IPS-20b (cell line): ENCODE data around the gene DEPDC1.

Experiments
- H3K27ac ChIP-seq: one replicate; pipeline ENCODE4 v1.5.1; 2013; ENCODE audit warnings: low read length
- H3K27me3 ChIP-seq: 2 replicates; pipeline ENCODE4 v1.6.1; 2013; ENCODE audit warnings: mild to moderate bottlenecking, low read length, inconsistent platforms; ENCODE audit not compliant: insufficient read depth
- H3K36me3 ChIP-seq: 2 replicates; pipeline ENCODE4 v1.6.1; 2013; ENCODE audit warnings: low read depth, mild to moderate bottlenecking, inconsistent platforms, low read length, moderate library complexity; ENCODE audit not compliant: insufficient read depth
- H3K4me1 ChIP-seq: 2 replicates; pipeline ENCODE4 v1.6.1; 2013; ENCODE audit warnings: mild to moderate bottlenecking, control low read depth, inconsistent platforms, low read length, moderate library complexity; ENCODE audit not compliant: insufficient read depth
- H3K4me3 ChIP-seq: 2 replicates; pipeline ENCODE4 v1.5.1; 2013; ENCODE audit warnings: mild to moderate bottlenecking, low read length, inconsistent platforms
- H3K9ac ChIP-seq: 2 replicates; pipeline ENCODE4 v1.6.1; 2013; ENCODE audit warnings: low read depth, mild to moderate bottlenecking, inconsistent platforms, low read length, moderate library complexity
- H3K9me3 ChIP-seq: 2 replicates; pipeline ENCODE4 v1.6.1; 2013; ENCODE audit warnings: mild to moderate bottlenecking, low read depth, low read length, inconsistent platforms; ENCODE audit not compliant: insufficient read depth

The DEPDC1 gene, protein sequence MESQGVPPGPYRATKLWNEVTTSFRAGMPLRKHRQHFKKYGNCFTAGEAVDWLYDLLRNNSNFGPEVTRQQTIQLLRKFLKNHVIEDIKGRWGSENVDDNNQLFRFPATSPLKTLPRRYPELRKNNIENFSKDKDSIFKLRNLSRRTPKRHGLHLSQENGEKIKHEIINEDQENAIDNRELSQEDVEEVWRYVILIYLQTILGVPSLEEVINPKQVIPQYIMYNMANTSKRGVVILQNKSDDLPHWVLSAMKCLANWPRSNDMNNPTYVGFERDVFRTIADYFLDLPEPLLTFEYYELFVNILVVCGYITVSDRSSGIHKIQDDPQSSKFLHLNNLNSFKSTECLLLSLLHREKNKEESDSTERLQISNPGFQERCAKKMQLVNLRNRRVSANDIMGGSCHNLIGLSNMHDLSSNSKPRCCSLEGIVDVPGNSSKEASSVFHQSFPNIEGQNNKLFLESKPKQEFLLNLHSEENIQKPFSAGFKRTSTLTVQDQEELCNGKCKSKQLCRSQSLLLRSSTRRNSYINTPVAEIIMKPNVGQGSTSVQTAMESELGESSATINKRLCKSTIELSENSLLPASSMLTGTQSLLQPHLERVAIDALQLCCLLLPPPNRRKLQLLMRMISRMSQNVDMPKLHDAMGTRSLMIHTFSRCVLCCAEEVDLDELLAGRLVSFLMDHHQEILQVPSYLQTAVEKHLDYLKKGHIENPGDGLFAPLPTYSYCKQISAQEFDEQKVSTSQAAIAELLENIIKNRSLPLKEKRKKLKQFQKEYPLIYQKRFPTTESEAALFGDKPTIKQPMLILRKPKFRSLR

GRCh38 chr1:68496680-68497357, at the start of gene DEPDC1:
DEPDC1 (minus strand) TSS chr1:68497082; CDS start chr1:68496999, 83 bp downstream.
- Histone ChIP-seq H3K27me3 (no peaks in the 10 kb centered on the region), H3K36me3 (peaks cover 27% of the 10 kb centered on the region), H3K9ac (peak within 1 kb of the TSS; percentile 99), H3K4me3 (peak within 1 kb of the TSS; percentile 90), H3K4me1 (peaks cover 6% of the 10 kb centered on the region; the same call in 1 of the 2 replicates), H3K9me3 (no peaks in the 10 kb centered on the region), H3K27ac (peak within 1 kb of the TSS; percentile 88)

DNA sequence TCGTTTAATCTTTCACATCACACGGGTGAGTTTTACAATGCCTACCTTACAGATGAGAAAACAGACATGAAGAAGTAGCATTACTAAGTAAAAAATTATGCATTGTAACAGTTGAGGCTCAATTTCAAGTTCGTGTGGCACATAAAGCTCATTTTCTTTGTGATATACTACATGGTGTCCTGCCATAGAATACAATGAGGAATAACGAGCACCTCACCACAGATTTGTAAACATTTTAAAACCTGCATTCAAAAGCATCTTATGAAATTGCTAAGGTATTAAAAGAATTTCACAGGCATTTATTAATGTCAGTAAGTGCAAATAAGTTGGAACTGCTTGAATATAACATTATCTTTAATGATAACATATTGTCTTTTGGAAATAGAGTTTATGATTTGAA, 47.8 kb upstream of the DEPDC1 start:
- H3K4me3 ChIP-seq, result no peak overlapping the region
- no peak overlapping the region for H3K27ac ChIP-seq
- H3K9me3 ChIP-seq, result no peaks in the 10 kb centered on the region
- H3K4me1 ChIP-seq, result no peaks in the 10 kb centered on the region
- H3K9ac ChIP-seq, result no peak overlapping the region
- no peaks in the 10 kb centered on the region for H3K27me3 ChIP-seq
- H3K36me3 ChIP-seq, result no peaks in the 10 kb centered on the region

DNA sequence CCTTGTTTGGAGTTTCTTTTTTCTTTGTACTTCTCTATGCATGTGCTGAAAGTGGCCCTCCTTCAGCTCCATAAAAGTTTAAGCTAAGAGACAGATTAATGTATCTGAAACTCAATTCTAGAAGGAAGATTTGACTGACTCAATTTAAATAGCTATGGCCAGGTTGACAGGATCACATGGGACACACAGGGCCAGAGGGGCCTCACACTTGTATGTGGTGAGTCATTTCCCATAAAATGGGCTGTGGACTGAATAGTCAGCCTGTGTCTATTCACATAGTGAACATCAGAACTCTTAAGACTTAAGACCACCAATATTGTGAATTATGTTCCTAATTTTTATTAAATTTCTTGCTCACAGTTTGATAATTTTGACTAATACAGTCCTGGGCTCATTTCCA, 45.7 kb upstream of the DEPDC1 start:
- Histone ChIP-seq H3K36me3 (no peaks in the 10 kb centered on the region), H3K9ac (no peak overlapping the region), H3K4me3 (no peak overlapping the region), H3K9me3 (no peaks in the 10 kb centered on the region), H3K27me3 (no peaks in the 10 kb centered on the region), H3K27ac (no peak overlapping the region), H3K4me1 (no peaks in the 10 kb centered on the region)

DNA sequence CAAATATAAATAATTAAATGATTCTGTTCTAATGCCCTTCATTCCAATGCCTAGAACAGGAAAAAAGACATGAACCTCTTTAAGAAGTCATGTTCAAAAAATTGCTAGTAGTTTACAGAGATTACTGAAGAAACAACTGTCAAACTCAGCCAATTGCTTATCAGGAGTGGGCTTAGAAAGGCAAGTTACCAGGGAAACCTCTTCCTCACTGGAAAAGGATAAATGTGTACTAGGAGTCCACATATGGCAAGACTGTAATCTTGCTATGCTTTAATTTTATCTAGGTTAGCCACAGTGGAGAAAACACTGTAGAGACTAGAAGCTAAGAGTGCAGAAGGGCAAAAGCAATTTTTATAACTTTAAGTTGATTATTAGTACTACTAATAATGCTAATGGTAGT, 42.1 kb upstream of the DEPDC1 start:
- H3K9me3 ChIP-seq, result no peaks in the 10 kb centered on the region
- H3K9ac ChIP-seq, result no peak overlapping the region
- H3K4me1 ChIP-seq, result no peaks in the 10 kb centered on the region
- no peaks in the 10 kb centered on the region for H3K36me3 ChIP-seq
- no peak overlapping the region for H3K4me3 ChIP-seq
- no peaks in the 10 kb centered on the region for H3K27me3 ChIP-seq
- no peak overlapping the region for H3K27ac ChIP-seq

DNA sequence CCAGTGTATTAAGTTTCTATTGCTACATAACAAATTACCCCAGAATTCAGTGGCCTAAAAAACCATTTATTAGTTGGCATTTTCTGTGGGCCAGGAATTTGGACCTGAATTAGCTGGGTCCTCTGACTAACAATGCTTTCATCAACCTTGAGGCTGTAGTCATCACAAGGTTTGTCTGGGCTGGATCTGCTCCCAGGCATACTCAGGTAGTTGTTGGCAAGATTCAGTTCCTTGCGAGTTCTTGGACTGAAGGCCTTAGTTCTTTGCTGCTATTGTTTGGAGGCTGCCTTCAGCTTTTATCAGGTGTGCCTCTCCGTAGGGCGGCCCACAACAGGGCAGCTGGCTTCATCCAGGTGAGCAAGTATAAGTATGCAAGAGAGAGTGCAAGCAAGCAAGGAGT, 31.4 kb upstream of the DEPDC1 start:
- Histone ChIP-seq H3K27ac (no peak overlapping the region), H3K9ac (no peak overlapping the region), H3K27me3 (no peaks in the 10 kb centered on the region)

GRCh38 chr1:68525781-68526180, 28.9 kb upstream of the DEPDC1 start:
- H3K4me1 ChIP-seq, result no peaks in the 10 kb centered on the region
- no peak overlapping the region for H3K4me3 ChIP-seq
- H3K36me3 ChIP-seq, result no peaks in the 10 kb centered on the region
- H3K27me3 ChIP-seq, result no peaks in the 10 kb centered on the region
- H3K9ac ChIP-seq, result no peak overlapping the region
- no peaks in the 10 kb centered on the region for H3K9me3 ChIP-seq
- no peak overlapping the region for H3K27ac ChIP-seq

More for the DNA sequence above, 31.4 kb upstream of the DEPDC1 start:
- Histone ChIP-seq H3K4me1 (no peaks in the 10 kb centered on the region), H3K9me3 (no peaks in the 10 kb centered on the region), H3K36me3 (no peaks in the 10 kb centered on the region), H3K4me3 (no peak overlapping the region)

- H3K27ac ChIP-seq, result no peak overlapping the region
- no peak overlapping the region for H3K4me3 ChIP-seq
- H3K9ac ChIP-seq, result no peak overlapping the region
- H3K27me3 ChIP-seq, result no peaks in the 10 kb centered on the region
- H3K36me3 ChIP-seq, result no peaks in the 10 kb centered on the region
- H3K4me1 ChIP-seq, result no peaks in the 10 kb centered on the region
- no peaks in the 10 kb centered on the region for H3K9me3 ChIP-seq
These were observed 24.4 kb upstream of the DEPDC1 start for GRCh38 chr1:68521286-68521685.

DNA sequence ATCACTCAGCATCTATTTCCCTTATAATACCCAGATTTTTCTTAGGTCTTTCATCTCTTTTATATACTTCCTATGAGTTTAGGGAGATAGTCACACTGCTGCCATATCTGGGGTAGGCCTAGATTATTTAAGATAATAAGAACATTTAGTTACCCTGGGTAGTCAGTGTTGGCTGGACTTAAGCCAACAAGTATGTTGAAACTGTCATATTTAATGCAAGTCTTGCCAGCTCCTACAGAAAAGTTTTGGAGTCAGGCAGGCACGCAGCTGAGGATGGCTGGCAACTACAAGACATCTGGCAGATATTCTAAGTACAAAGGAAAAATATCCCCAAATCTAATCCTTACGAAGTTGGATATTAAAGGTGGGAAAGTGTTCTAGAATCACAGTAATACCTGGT, 19.2 kb upstream of the DEPDC1 start:
- Histone ChIP-seq H3K4me3 (no peak overlapping the region), H3K27ac (no peak overlapping the region), H3K9ac (no peak overlapping the region), H3K9me3 (peaks cover 7% of the 10 kb centered on the region), H3K36me3 (no peaks in the 10 kb centered on the region), H3K4me1 (no peaks in the 10 kb centered on the region), H3K27me3 (no peaks in the 10 kb centered on the region)

DNA sequence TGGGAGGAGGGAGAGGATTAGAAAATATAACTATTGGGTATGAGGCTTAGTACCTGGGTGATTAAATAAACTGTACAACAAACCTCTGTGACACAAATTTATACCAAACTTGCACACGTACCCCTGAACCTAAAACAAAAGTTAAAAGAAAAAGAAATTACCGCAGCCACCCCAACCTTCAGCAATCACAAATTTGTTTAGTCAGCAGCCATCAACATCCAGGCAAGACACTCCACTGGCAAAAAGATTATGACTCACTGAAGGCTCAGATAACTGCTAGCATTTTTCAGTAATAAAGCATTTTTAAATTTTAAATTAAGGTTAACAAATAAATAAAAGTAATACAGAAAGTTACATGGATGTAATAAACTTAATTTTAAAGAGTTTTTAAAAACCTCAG, 14.4 kb upstream of the DEPDC1 start:
- Histone ChIP-seq H3K9me3 (peaks cover 13% of the 10 kb centered on the region), H3K4me3 (no peak overlapping the region), H3K27me3 (no peaks in the 10 kb centered on the region), H3K4me1 (no peaks in the 10 kb centered on the region), H3K9ac (no peak overlapping the region), H3K27ac (no peak overlapping the region), H3K36me3 (no peaks in the 10 kb centered on the region)

DNA sequence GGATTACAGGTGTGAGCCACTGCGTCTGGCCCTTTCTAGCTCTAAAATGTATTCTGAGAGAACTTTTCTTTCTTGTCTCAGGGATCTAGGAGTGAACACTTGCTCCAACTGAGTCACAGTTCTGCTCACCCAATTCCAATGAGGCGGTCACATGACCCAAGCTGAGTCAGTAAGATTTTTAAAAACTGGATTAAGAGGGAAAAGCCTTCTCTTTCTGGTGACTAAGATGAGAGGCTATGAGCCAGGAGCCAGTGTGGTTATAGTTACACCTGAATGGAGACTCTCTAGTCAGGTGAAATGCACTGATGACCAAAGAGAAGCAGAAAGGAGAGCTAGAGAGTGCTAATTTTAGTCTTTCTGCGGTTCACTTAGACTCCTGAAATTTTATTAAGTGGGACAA, 9.5 kb upstream of the DEPDC1 start:
- Histone ChIP-seq H3K4me1 (no peaks in the 10 kb centered on the region), H3K27me3 (no peaks in the 10 kb centered on the region), H3K9me3 (peaks cover 12% of the 10 kb centered on the region; the same call in 1 of the 2 replicates), H3K27ac (no peak overlapping the region), H3K9ac (no peak overlapping the region), H3K4me3 (no peak overlapping the region), H3K36me3 (no peaks in the 10 kb centered on the region)

- peaks cover 6% of the 10 kb centered on the region; the same call in 1 of the 2 replicates for H3K9me3 ChIP-seq
- no peaks in the 10 kb centered on the region for H3K4me1 ChIP-seq
- no peak overlapping the region for H3K27ac ChIP-seq
- H3K4me3 ChIP-seq, result no peak overlapping the region
- H3K9ac ChIP-seq, result no peak overlapping the region
- no peaks in the 10 kb centered on the region for H3K27me3 ChIP-seq
- H3K36me3 ChIP-seq, result no peaks in the 10 kb centered on the region
These were observed 6.2 kb upstream of the DEPDC1 start for GRCh38 chr1:68503085-68503484.
